LoVo (cell line): ENCODE results near the gene PPM1N.
"Not testable (repeated sequence)": the region's sequence is repeated elsewhere in the genome, so short reads cannot be mapped to it uniquely, and the experiment has no call there.

Experiments used
- DNase-seq: peaks from one replicate; pipeline ENCODE4 v3.0.0-alpha.2; 2016; ENCODE audit warnings: low spot score

Gene PPM1N

DNA sequence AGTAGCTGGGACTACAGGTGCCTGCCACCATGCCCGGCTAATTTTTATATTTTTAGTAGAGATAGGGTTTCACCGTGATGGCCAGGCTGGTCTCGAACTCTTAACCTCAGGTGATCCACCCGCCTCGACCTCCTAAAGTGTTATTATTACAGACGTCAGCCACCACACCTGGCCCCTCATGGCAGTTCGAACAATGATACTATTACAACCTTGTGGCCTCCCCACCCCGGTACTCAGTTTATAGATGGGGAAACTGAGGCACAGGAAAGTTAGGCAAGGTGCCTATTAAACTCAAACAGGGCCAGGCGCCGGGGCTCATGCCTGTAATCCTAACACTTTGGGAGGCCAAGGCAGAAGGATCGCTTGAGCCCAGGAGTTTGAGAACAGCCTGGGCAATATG, 12.1 kb downstream of the PPM1N start:
- not testable (repeated sequence) for DNase-seq

- DNase-seq = no peak
These were observed 12.8 kb downstream of the PPM1N start for GRCh38 chr19:45511074-45511473.

DNA sequence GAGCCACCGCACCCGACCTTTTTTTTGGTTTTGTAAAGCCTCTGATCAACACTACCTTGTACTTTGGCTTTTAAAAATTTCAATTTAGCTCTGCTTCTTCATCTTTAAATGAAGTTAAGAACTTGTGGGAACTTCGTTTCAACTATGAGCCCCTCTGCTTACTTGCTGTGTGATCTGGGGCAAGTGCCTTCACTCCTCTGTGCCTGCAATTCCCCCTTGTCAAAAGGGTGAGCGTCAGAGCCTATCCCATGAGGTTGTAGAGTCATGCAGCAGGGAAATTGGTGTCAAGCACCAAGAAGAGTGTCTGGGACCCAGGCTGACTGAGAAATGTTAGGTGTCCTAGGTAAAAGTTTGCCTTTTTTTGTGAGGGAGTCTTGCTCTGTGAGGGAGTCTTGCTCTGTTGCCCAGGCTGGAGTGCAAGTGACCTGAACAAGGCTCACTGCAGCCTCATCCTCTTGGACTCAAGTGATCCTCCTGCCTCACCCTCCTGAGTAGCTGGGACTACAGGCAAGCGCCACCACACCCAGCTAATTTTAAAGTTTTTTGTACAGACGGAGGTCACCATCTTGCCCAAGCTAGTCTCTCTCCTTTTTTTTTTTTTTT, 14.7 kb downstream of the PPM1N start:
- DNase-seq = no peak

DNA sequence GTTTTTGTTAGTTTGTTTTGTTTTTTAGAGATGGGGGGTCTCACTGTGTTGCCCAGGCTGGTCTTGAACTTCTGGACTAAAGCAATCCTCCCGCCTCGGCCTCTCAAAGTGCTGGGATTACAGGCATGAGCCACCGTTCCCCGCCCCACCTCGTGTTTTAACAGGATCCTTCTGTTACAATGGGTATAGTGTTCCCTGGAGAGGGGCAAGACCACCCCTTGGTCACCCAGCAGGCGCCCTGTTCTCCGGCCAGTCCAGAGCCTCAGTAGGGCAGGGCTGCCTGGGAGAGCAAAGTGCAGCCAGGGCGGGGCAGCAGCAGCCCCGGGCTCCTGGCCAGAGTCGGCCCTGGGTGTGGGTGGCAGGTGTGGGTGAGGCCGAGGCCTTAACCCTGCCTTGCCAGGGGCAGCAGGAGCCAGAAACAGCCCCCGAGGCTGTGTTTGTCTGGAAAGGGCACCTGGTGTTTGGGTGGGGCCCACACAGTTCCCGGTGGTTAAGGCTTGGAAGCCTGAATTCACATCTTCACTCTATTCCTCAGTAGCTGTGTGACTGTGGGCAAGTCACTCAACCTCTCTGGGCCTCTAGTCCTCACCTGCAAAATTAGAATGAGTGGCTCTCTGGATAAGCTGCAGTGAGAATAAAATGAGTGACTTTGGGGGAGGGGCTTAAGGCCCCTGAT, 16.3 kb downstream of the PPM1N start:
- peak; percentile 81 for DNase-seq

DNA sequence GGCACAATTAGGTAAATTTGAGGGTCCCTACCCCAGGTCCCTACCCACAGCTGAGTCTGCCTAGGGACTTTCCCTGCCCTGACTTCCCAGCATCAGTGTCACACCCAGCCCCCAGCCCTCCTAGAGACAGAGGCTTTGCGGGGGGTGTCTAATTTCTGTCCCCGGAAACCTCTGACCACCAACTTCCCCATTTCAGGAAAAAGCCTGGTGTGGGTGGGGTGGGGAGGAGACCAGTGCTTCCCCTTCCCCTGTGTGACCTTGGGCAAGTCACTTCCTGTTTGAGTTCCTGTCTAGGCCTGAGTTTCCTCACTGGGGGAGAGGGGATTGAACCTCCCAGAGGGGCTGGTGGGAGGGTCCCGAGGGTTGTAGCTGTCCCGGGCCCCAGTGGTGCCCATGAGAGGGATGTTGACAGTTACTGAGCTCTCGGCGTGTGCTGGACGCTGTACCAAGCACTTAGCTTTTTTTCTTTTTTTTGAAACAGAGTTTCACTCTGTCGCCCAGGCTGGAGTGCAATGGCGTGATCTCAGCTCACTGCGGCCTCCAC, 16.9 kb downstream of the PPM1N start:
- DNase-seq = no peak

DNA sequence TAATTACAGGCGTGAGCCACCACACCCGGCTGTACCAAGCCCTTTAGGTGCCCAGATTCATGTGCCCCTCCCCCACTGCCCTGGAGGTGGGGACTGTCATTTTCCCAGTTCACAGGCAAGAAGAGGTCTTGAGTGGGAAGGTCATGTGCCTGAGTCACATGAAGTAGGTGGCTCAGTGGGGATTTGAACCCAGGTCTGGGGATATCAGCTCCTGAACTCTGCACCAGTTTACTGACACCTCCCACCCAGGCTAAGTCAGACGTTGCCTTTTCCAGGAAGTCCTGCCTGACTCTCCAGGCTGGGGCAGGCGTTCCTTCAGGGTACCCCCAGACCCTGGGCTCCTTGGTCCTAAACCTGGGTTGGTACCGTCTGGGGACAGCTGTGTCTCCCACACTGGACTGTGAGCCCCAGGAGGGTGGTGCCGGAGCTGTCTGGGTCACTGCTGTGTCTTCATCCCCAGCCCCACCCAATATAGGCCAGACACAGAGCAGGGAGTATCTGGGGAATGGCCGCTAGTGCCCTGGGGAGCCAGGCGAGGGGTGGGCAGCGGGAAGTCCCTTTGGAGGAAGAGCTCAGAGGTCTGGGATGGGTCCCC, 17.7 kb downstream of the PPM1N start:
- DNase-seq = no peak

DNA sequence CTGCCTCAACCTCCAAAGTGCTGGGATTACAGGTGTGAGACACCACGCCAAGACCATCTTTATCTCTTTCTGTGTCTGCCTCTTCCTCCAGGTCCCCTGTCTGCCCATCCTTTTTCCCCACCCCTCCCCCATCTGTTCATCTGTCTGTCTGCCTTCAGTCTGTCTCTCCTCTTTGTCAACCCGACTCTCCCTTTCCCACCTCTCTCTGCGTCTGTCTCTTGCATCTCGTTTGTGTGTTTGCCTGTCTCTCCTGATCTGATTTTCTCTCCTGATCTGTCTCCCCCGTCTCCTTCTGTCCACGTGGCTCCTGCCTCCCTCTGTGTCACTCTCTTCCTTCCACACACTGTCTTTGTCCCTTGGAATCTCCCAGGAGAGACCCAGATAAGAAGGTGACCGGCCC, 19.0 kb downstream of the PPM1N start:
- no peak for DNase-seq

- DNase-seq = no peak
These were observed 19.6 kb downstream of the PPM1N start for GRCh38 chr19:45517641-45518468.

GRCh38 chr19:45518469-45518826, 20.2 kb downstream of the PPM1N start:
- no peak for DNase-seq

DNA sequence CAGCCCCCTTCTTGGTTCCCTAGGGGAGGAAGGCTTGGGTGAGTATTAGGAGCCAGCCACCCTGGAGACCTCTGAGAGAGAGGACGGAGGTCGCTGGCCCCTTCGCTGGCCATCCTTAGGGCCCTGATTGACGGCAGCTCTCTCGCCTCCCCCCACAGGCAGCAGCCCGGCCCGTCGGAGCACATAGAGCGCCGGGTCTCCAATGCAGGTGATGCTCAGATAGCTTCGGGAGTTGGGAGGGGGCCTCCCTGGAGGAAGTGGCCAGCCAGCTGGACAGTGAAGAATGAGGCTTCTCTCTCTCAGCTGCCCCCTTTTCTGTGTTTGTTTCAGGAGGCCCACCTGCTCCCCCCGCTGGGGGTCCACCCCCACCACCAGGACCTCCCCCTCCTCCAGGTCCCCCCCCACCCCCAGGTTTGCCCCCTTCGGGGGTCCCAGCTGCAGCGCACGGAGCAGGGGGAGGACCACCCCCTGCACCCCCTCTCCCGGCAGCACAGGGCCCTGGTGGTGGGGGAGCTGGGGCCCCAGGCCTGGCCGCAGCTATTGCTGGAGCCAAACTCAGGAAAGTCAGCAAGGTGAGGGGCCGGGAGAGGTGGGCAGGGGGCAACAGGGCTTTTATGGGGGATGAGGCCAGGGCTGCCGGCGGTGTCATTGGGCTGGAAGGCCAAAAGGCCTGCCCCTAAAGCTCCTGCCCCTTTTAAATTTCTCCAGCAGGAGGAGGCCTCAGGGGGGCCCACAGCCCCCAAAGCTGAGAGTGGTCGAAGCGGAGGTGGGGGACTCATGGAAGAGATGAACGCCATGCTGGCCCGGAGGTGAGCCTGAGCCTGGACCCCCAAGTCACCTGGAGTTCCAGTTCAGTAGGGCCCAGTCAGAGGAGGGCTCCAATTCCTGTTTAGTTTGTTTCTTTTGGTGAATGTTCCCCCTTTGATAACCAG, 24.0 kb downstream of the PPM1N start:
- DNase-seq = no peak

DNA sequence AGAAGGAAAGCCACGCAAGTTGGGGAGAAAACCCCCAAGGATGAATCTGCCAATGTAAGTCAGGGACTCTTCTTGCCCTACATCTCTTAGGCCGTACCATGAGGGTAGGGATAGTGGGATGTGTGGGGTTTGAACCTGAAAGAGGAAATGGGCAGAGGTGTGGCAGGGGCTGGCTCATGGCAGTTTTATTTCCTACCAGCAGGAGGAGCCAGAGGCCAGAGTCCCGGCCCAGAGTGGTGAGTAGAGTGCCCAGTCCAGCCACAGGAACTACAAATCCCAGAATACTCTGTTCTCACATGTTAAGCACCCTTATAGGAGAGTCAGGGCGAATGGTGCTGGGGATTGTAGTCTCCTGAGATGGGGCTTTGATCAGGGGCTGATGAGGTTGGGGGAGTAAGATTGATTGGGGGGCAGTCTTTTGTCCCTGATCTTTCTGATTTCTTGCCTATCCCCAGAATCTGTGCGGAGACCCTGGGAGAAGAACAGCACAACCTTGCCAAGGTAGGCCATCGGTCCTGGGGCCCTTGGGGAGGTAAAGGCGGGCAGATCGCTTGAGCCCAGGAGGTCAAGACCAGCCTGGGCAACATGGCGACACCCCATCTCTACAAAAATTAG, 25.5 kb downstream of the PPM1N start:
- peak; percentile 64 for DNase-seq

GRCh38 chr19:45524575-45525129, 26.4 kb downstream of the PPM1N start:
- no peak for DNase-seq

DNA sequence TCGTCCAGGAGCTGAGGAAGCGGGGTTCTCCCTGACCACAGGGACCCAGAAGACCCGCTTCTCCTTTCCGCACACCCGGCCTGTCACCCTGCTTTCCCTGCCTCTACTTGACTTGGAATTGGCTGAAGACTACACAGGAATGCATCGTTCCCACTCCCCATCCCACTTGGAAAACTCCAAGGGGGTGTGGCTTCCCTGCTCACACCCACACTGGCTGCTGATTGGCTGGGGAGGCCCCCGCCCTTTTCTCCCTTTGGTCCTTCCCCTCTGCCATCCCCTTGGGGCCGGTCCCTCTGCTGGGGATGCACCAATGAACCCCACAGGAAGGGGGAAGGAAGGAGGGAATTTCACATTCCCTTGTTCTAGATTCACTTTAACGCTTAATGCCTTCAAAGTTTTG, 27.9 kb downstream of the PPM1N start:
- no peak for DNase-seq

- DNase-seq = no peak
These were observed 28.7 kb downstream of the PPM1N start for GRCh38 chr19:45526971-45527370.

DNA sequence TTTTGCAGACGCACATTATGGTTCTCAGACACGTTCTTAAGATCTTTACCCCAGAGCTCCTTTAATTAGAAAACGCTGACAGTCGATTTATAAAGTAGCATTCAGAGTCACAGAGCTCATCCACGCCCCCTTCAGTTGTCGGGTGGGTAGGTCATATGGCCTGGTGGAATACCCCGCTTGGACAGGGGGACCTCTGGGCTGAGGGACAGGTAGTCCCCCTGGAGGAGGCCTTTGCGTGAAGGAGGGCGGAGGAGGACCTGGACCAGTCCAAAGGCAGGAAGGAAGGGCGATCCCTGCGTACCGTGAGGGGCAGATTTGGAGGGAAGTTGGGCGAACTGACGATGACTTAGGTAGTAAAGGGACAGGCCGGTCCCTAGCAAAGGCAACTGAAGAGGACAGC, 29.5 kb downstream of the PPM1N start:
- no peak for DNase-seq

DNA sequence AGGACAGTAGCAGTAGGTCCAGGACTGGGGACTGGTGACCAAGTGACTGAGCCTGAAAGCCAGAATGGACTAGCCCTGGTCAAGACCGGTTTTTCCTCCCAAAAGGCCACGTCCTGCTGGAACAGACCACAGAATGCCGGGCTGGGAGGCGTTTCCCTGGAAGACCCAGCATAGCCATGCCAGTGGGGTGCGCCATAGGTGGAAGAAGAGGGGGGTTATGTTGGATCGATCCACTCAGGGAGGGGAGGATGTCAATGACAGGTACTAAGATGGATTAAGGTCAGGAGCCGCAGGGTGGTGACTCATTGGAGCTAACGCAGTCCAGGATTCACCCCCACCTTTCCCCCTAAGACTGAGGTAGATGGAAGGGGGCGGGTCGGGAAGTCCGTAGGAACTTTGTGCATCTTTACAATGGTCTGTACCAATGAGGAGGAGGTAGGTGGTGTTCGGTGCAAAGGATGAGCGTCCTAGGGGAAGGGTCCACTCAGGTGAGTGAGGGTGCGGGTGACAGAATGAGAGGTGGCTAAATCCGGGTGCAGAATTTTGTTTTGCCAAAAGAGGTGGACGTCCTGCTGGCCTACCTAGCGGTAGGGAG, 30.0 kb downstream of the PPM1N start:
- DNase-seq = no peak

- DNase-seq = no peak
These were observed 30.6 kb downstream of the PPM1N start for GRCh38 chr19:45528744-45529419.

DNA sequence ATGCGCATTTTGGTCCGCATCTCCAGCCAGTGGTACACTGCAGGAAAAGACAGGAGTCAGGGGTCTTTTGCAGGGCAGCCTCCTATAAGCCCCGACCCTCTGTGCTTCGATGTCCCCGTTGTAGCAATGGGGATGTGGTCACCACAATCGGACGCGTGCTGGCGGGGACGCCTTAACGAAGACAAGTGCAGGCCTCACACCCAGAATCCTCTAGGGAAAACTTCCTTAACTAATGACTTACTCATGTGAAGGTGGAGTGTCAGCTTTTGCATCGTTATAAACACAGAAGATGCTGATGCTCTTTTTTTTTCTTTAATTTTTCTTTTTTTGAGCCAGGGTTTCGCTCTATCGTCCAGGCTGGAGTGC, 31.2 kb downstream of the PPM1N start:
- no peak for DNase-seq

DNA sequence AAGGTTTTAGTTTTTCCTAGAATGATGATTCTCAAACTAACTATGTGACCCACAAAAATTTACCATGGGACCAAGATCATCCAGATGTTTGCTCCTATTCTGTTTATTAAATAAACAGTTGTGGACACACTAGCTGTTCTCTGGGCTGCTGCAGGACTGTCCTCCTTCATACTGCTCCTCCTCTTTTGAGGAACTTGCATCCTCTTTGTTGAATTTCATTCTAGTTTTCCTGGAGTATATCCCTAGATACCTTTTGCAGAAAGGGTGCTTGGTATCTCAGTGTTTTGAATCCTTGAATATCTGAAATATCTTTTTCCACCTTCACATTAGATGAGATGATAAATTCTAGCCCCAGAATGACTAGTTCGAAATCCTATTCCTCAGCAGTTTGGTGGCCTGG, 33.1 kb downstream of the PPM1N start:
- no peak for DNase-seq

DNA sequence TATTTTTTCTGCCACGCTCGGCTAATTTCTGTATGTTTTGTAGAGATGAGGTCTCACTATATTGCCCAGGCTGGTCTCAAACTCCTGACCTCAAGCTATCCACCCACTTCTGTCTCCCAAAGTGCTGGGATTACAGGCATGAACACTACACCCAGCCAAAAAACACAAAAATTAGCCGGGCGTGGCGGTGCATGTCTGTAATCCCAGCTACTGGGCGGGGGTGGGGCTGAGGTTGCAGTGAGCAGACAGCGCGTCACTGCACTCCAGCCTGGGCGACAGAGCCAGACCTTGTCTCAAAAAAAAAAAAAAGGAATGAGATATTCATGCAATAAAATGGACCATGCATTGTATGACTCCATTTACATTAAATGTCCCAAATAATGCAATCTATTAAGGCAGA, 41.2 kb downstream of the PPM1N start:
- no peak for DNase-seq
